ENCODE data around the gene DDX24.

Gene DDX24

DNA sequence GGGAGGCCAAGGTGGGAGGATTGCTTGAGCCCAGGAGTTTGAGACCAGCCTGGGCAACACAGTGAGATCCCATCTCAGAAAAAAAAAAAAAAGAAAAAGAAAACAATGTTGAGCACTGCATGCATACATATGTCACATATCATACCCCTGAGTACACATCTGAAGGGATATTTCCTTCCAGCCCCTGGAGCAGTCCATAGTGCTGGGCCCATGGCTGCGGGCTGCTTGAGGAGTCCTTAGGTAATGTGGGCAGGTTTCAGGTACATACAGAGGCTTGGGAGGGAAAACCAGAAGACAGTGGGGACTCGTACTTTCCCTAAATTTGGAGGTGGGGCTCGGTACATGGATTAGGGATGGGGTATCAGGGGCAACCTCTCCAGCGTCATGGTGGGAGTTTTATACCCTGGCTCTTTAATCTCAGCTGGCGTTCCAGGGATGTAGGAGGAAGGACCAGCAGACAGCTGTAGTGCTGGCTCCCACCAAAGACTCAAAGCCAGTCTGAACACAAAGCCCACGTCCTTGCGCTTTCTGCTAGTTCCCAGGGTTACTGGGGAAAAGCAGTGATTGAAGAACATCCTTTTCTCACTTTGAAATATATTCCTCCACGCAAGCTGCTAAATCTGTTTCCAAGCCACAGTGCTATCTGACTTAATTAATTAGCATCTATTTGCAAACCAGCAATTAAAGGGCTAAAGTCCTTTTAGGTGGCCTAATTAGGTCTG is 49.7 kb downstream of the DDX24 start:
- DNase-seq (ENCODE audit: low spot score): no peak

DNA sequence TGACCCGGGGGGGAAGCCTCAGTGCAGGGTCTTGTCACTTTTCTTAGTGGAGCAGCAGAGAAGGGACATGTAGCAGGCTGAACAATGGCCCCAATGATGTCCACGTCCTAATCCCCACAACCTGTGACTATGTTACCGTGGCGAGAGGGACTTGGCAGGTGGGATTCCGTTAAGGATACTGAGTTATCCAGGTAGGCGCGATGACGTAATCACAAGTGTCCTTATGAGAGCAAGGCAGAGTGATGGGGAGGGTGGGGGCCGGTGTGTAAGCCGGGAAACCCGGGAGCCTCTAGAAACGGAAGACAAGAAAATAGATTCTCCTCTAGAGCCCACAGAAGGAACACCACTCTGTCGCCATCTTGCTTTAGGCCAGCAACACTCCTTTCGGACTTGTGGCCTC is 50.4 kb downstream of the DDX24 start:
- DNase-seq (ENCODE audit: low spot score): no peak

DNA sequence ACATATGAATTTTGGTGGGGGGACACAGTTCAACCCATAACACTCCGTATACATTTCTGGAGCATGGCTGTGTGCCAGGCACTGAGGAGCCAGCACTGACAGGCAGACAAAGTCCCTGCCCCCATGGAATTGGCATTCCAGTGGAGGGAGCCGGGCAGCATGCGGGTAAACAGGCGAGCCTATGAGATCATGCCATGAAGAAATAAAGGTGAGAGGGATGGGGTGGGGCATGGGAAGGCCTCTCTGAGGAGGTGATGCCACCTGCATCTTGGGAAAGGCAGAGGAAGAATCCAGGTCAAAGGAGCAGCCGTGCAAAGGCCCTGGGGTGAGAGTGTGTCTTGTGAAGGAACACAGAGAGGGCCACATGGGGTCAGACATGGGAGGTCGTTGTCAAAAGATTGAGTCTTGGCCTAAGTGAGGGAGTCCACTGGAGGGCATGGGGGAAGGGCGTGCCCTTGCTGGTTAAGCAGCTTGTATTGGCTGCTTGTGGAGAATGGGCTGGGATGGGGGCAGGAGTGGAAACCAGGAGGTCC is 51.3 kb downstream of the DDX24 start:
- DNase-seq (ENCODE audit: low spot score): no peak

DNA sequence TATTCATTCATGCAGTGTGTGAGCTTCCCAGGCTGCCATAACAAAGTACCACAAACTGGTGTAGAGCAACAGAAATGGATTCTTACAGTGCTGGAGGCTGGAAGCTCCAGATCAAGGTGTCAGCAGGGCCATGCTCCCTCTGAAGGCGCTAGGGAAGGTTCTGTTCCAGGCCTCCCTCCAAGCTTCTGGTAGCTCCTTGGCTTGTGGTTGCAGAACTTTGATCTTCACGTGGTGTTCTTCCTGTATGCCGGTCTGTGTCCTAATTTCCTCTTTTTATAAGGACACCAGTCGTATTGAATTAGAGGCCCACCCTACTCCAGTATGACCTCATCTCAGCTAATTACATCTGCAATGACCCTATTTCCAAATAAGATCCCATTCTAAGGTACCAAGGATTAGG is 51.7 kb downstream of the DDX24 start:
- no peak for DNase-seq (ENCODE audit: low spot score)

DNA sequence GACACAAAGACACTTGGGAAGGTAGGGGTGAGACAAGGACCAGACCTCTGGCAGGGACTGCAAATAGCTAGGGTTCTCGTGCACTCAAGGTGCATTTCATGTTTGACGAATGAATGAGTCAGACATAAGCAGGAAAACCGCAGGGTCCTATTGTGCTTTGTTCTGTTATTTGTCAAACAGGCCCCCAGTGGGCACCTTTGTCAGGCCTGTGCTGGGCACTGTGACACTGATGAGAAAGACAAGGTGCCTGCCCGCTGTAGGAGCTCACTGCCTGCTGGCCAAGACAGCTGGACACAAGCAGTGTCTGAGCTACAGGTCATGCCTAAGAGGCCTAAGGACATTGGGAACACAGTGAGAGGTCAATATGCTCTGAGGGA is 52.6 kb downstream of the DDX24 start:
- DNase-seq (ENCODE audit: low spot score): no peak

DNA sequence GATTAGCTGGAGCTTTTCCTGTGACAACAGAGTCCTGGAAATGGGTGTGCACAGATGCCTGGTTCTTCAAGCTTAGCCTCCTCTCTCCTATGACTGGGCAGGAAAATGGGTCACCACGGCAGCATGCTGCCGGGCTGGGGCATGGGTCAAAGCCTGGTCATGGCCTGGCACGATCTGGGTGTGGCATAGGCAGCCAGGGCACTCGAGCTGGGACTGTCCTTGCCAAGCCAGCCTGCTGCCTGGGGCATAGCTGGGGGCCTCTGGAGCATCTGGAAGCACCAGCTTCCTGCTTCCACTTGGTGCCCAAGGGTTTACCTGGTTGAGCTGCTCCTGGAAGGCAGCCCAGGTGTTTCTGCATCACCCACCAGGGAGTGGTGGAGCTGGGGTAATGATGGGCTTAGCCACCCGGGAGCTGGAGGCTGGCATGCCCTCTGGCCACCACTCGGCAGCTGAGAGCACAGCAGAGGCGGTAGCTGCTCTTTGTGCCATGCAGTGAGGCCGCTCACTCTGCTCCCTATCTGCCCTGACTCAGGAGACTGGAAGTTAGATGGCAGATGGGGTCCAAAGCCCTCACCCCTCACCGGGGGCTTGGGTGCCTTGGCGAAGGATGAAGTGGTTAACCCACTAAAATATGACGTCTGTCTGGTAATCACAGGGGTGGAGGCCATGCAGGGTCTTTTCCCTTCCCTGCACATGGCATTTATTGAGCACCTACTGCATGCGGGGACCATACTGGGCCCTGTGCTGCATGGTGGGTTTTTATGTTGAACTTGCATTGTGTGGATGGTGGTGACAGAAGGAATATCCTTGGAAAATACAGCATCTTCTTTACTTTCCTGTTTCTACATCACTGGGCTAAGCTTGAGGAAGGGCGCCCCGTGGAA is 53.2 kb downstream of the DDX24 start:
- no peak for DNase-seq (ENCODE audit: low spot score)

DNA sequence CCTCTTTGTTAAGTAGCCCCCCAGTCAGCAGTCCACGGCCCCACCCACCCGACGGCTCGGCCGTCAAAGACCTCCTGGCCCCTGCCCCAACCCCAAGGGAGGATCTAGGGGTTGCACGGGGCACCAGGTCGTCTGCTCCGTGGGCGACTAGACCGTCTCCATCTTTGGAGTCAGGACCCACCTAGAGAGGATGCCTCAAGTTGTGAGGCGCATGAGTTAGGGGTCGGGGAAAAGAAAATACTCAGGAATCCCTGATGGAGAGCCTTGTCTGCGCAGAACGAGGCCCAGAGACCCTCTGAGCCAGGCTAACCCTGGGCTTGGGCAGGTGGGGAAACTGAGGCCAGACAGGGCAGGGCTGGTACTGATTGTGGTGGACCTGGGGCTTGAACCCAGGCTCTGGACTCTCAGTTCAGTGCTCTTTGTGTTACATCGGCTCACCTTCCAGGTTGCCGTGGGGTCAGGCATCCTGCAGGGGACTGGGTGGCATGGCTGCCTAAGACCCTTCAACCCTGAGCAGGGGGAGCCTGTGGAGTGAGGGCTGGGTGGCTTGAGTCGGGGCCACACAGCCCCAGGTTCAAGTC is 54.0 kb downstream of the DDX24 start:
- DNase-seq (ENCODE audit: low spot score): peak; percentile 41

DNA sequence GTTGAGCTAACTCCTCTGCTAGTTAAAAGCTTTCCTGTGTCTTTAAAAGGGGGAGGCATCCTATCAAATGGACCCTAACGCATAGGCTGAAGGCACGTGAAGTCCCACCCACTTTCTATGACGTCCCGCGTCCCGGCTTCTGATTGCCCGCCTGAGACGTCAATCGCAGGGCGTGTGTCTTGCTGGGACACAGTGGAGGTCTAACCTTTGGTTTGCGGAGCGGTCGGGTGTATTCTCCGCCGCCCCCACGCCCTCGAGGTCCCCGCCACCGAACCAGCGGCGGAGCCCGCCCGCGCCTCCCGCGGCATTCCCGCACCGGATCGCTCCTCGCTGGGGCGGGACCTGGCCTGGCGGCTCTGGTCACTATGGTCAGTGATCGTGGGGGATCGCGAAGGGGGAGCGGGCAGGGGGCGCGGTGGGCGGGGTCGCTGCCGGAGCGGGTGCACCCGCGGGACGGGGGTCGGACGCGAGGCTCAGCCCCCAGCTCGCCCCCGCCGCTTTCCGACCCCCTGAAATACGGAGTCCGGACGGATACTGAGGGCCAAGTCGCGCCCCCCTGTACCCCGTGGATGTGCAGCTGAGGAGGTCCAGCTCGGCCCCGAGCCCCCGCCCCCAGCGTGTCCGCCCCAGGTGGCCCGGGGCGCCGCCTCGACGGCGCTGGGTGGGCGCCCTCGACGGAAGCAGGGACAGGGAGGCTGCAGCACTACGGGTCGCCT is 54.7 kb downstream of the DDX24 start, which contains the start of gene OTUB2:
TSS of gene OTUB2 (plus strand) at position 168 of the 716 bp plus-strand sequence. CDS start at position 366, 198 bp downstream.
- peak; percentile 100 for DNase-seq (ENCODE audit: low spot score)

DNA sequence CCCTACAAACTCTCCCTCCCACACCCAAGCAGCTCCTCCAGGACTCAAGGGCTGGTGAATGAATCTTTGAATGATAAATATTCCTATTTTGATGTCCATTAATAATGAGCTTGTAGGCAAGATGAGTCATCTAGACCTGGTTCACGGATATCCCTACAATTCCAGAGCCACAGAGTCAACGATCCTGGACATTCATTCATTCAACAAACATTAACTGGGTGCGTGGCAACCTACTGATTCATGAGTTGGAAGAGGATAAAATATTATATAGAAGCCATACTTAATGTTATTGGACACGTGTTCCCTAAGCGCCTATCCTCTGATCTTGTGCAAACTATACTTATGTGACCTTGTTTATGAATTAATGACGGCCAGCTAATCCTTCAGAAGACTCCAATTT is 55.3 kb downstream of the DDX24 start:
- no peak for DNase-seq (ENCODE audit: low spot score)

DNA sequence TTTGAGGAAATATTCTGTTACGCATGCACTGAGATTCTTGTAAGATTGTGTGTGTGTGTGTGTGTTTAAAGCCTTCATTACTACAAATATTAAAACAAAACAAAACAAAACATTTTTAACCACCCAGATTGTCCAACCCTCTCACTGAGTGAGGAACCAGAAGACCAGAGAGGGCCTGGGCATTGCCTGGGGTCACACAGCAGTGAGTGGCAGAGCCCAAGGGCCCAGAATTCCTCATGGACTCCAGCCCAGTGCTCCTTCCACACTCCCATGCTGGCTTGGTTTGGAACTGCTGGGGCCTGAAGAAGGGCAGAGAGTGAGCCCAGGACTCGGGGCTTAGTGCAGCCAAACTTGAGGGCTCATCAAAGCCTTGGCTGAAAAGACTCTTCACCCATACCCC is 56.5 kb downstream of the DDX24 start:
- DNase-seq (ENCODE audit: low spot score): no peak

DNA sequence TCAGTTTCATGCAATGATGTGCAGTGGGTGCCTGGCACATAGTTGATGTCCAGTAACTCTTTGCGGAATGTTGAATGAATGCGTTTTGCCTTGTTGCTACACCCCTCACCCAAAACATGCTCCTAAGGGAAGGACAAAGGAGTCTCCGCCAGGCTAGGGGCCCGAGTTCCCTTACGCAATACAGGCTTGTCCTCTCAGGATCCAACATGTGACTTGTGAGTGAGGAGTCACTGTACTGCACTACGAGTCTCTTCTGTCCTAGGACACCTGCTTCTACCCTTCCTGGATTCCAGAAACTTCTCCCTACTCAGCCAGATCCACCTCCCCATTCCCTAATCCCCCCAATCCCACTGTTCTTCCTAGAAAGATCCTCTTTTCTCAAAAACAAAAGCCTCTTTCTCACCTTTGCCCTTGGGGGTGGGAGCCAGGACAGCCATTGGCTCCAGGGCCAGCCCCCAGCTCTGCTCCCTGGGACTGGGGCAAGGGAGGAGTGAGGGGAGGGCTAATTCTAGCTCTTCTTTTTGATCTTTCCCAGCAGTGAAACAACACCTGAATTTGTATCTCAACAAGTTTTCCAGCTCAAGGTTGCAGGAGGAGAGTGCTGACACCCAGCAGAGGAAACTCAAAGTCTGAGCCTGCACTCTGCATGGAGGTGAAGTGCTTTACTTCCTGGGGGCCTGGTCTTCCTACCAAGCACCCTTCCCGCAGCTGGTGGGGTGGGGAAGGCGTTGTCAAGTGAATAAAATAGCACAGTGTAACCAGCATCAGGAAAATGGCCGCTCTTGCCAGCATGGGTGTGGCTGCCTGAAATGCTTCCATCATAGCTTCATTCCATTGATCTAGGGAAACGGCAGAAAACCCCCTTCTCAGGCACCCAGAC is 58.2 kb downstream of the DDX24 start:
- no peak for DNase-seq (ENCODE audit: low spot score)

DNA sequence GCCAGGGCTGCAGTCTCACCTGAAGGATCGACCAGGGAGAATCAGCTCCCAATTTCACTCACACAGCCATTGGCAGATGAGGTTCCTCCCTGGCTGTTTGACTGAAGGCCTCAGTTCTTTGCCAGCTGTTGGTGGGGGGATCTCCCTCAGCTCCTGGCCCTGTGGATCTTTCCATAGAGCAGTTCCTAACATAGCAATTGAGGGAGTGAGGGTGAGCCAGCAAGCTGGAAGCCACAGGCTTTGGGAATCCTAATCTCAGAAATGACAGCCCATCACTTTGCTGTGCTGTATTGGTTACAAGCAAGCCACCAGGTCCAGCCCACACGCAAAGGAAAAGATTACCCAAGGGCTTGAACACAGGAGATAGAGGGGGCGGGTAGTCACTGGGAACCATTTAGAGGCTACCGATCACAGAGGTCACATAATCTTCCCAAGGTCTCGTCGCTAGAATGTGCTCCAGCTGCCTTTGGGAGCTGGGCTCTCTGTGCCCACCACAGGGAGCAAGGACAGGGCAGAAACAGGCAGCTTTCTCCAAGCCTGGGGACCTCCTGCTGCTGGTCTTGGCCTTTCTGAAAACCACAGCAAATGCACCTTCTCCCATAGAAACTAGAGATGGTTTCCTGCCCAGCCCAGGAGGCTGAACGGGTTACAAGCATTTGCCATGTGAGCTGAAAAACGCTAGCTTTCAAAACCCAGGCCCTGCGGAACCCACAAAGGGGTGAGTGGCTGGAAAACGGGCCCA is 59.4 kb downstream of the DDX24 start:
- no peak for DNase-seq (ENCODE audit: low spot score)

DNA sequence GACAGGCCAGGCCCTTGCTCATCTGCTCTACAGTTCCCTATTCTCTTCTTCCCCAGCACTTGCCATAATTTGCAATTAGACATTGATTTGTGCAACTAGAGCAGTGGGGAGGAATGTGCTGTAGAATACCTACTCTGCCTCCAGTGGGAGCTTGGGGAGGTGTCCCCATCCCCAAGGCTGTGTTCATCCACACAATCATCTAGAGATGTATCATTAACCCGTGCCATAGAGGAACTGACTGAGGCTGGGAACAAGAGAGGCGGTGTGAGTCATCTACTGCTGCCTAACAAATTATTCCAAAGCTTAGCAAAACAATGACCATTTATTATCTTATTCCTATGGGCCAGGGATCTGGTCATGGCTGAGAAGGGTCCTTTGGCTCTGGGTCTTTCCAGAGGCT is 60.0 kb downstream of the DDX24 start:
- DNase-seq (ENCODE audit: low spot score): no peak

DNA sequence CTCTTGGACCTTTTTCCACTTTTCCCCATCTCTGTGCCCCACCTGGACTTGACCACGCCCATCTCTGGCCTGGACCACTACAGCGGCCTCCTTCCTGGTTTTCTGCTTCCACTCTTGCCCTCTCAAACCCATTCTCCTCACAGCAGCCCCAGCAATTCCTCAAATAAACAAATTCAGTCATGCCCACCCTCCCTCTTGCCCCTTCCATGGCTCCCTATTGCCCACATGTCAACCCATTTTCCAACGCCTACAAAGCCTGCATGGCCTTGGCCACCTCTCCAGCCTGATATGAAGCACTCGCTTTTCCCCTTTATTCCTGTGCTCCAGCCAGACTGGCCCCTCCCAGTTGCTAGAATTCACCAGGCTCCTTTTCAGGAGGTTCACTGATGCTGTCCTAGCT is 60.7 kb downstream of the DDX24 start:
- DNase-seq (ENCODE audit: low spot score): no peak

DNA sequence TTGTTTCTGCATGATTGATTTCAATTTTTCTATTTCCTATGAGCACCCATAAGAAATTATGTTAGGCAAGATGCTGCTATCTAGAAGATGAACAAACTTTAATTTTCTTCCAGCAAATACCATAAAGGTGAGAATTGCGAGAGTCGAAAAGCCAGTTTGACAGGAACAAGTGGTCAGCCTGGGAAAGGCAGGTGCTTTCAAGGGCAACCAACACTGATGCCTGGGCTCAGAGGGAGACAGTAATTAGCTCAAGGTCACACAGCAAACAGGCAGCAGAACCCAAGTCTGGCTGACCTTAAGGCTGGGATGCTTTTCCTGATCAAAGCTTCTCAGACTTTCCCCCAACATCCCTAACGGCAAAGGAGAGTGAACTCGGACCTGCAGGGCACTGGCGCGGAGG is 61.7 kb downstream of the DDX24 start:
- DNase-seq (ENCODE audit: low spot score): no peak

DNA sequence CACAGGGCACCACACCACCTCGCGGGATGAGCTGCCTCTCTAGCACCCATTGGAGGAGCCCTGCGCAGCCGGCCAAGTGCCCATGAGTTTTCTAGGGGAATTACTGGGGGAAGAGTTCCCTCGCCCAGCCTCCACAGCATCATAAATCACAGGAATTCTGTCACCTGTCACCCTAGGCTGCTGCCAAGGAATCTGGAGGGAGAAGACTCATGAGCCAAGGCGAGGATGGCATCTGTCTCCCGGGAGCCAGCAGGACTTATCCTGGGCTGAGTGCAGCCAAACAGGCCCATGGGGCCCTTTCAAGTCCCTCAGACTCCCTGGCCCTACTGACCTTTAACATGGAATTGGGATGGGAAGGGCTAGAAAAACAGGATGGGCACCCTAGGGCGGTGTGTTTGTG is 62.7 kb downstream of the DDX24 start:
- DNase-seq (ENCODE audit: low spot score): no peak

DNA sequence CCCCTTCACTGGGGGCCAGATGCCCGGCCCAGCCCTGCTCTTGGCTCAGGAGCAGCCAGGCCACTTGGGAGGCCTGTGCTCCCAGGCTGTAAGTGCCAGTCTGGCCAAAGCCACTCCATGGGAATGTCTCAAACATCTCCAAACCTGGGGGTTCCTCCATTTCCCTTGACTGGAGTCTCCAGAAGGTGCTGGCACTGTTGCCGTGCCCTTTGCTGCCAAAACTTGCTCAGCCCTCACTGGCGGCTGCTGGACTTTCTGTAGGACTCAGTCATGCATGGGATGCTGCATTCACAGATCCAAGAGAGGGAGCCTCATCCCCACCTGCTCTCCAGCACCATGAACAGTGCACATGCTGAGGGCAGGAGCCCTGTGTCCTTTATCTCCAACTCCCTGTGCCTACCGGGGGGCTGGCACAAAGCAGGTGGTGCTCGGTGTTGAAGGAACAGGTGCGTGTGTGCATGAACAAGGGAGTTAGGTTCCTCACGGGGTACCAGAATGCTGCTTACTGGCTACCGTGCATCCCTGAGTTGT is 64.5 kb downstream of the DDX24 start:
- DNase-seq (ENCODE audit: low spot score): no peak

DNA sequence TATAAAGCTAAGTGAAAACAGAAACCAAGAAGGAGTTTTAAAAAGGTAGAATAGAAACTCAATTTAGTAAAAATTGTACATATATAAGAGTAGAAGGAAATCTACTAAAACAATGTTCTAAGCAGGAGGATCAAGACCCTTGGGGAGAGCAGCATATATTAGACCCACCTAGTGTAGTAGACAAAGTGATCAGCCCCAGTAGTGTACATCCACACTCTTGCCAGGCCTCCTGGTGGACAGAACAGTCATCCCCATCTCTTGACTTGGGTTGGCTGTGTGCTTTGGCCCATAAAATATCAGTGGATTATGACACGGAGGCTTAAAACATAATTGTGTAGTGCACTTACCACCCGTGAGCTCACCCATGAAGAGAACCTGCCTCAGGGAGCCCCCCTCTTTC is 65.8 kb downstream of the DDX24 start:
- no peak for DNase-seq (ENCODE audit: low spot score)

DNA sequence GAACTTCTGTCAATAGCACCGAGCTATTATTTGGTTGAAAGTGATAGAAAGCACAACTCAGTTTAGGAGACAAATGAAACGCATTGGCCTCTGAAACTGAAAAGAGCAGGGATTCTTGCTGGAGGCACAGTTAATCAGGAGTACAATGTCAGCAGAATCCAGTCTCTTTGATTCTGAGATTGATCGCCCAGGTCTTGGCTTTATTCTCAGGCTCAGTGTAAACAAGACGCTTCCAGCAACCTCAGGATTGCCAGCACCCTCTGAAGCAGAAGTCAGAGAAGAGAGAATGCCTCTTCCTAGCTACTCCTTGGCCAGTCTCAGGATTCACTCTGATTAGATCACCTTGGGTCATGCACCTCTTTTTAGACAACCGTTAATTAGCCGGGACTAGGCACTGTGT is 66.6 kb downstream of the DDX24 start:
- DNase-seq (ENCODE audit: low spot score): no peak

DNA sequence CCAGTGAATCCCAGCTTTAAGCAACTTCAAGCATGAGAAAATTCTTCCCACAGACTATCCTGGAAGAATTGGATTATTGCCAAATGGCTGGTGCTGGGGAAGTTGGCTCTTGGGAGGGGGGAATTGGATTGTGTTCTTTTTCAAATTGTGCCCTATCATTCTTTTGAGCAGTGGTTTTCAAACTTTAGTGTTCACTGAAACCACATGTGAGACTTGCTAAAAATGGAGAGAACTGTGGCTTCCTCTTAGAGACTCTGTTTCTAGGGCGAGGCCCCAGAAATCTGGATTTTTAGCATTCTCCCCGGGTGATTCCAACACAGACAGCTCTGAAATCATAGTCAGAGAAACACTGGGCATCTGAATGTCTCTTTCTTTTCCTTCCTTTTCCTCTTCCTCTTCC is 69.2 kb downstream of the DDX24 start:
- no peak for DNase-seq (ENCODE audit: low spot score)

Measured in iPS-NIHi11 (cell line).